ENCODE measurements around the gene DEGS2.

DNA sequence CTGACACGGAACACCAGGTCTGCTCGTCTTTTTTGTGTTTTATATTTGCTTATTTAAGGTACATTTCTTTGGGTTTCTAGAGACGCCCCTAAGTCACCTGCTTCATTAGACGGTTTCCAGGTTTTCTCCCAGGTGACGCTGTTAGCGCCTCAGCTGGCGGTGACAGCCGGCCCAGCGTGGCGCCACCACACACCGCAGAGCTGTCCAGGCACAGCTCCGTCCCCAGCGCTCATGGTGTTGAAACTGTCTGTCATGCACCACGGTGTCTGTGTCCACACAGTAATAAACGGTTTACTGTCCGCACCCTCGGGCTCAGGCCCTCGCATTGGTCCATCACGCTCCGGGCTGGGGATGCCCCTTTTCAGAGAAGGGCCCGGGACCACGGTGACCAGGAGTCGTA, 15.5 kb downstream of the DEGS2 start:
- TF ChIP-seq, protein P1, sequence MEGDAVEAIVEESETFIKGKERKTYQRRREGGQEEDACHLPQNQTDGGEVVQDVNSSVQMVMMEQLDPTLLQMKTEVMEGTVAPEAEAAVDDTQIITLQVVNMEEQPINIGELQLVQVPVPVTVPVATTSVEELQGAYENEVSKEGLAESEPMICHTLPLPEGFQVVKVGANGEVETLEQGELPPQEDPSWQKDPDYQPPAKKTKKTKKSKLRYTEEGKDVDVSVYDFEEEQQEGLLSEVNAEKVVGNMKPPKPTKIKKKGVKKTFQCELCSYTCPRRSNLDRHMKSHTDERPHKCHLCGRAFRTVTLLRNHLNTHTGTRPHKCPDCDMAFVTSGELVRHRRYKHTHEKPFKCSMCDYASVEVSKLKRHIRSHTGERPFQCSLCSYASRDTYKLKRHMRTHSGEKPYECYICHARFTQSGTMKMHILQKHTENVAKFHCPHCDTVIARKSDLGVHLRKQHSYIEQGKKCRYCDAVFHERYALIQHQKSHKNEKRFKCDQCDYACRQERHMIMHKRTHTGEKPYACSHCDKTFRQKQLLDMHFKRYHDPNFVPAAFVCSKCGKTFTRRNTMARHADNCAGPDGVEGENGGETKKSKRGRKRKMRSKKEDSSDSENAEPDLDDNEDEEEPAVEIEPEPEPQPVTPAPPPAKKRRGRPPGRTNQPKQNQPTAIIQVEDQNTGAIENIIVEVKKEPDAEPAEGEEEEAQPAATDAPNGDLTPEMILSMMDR (IDR thresholded peaks at IDR 0.05), result no peak
- TF ChIP-seq POLR2A (IDR thresholded peaks at IDR 0.05; ENCODE audit: low read length) (no peak), KDM1A (IDR thresholded peaks at IDR 0.05; ENCODE audit: low read depth) (no peak), HDAC2 (IDR thresholded peaks at IDR 0.05) (no peak), HOXB13 (CRISPR knock-in tag; IDR thresholded peaks at IDR 0.05; ENCODE audit: low read depth) (no peak), RFX5 (IDR thresholded peaks at IDR 0.05) (no peak), GATA3 (IDR thresholded peaks at IDR 0.05; ENCODE audit: borderline replicate concordance) (no peak), KDM5A (IDR thresholded peaks at IDR 0.05) (no peak)
- TF ChIP-seq, protein P2, sequence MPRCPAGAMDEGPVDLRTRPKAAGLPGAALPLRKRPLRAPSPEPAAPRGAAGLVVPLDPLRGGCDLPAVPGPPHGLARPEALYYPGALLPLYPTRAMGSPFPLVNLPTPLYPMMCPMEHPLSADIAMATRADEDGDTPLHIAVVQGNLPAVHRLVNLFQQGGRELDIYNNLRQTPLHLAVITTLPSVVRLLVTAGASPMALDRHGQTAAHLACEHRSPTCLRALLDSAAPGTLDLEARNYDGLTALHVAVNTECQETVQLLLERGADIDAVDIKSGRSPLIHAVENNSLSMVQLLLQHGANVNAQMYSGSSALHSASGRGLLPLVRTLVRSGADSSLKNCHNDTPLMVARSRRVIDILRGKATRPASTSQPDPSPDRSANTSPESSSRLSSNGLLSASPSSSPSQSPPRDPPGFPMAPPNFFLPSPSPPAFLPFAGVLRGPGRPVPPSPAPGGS (IDR thresholded peaks at IDR 0.05), result no peak

Measured in A549 (cell line).